GM12878 (cell line): ENCODE measurements around the gene CCDC150. TPM values are rescaled to one million over a fixed set of nuclear protein-coding genes. Genes with fewer than 3 reads are reported as not detected.

Experiments
- ATAC-seq: fragments of 200-7000 bp; cut with Tn5 transposase; 3 replicates; pipeline ENCODE4 v1.9.1; 2020; ENCODE audit warnings: mild to moderate bottlenecking, moderate library complexity
- BruUV-seq: library from RNA; stranded (reverse); fragments of 400-500 nt; replicated peaks from 2 replicates; lab custom pipeline; 2021; lab: Mats Ljungman, UMichigan
- CTCF ChIA-PET: fragments of 300-600 bp; sonication (Branson Sonifier 250); formaldehyde crosslinking; extraction: SDS; loops from one replicate; lab custom pipeline; 2021; ENCODE audit warnings: inconsistent platforms; lab: Yijun Ruan, JAX
- POLR2A ChIA-PET: fragments of 350-600 bp; formaldehyde crosslinking; extraction: SDS; loops from one replicate; lab custom pipeline; 2021; ENCODE audit warnings: inconsistent platforms; lab: Charles Lee
- RAD21 ChIA-PET: fragments of 300-600 bp; sonication (Branson Sonifier 250); formaldehyde crosslinking; loops from one replicate; lab custom pipeline; 2023; ENCODE audit warnings: antibody characterized with exemption; ENCODE audit not compliant: unreplicated experiment; lab: Charles Lee
- SMC1A ChIA-PET: fragments of 300-600 bp; sonication (Branson Sonifier 250); formaldehyde crosslinking; loops from one replicate; lab custom pipeline; 2023; ENCODE audit not compliant: unreplicated experiment, uncharacterized antibody; lab: Charles Lee
- DNase-seq: peaks from one replicate; pipeline ENCODE4 v3.0.0-alpha.2; 2011; ENCODE audit warnings: low read depth, low spot score
- FAIRE-seq: peaks from 3 replicates; lab custom pipeline; 2011; peaks lifted over from hg19 to GRCh38; lab: Jason Lieb, UNC
- H2AFZ ChIP-seq: 2 replicates; pipeline ENCODE4 v1.6.0; 2011; ENCODE audit warnings: low read depth, low read length, control low read depth; ENCODE audit not compliant: control insufficient read depth
- H3K27ac ChIP-seq: 2 replicates; pipeline ENCODE4 v1.5.1; 2011; ENCODE audit warnings: control low read depth; ENCODE audit not compliant: control insufficient read depth, insufficient read depth
- H3K27me3 ChIP-seq, 2 experiments: replicated peaks in 1 of 2; 2 replicates each; pipeline versions ENCODE4 v1.6.0 to v1.6.1; 2011; ENCODE audit warnings: low read length in 1 of 2; ENCODE audit not compliant: control insufficient read depth in 2 of 2, insufficient read depth in 2 of 2
- H3K36me3 ChIP-seq, 2 experiments: 2 replicates each; pipeline ENCODE4 v1.5.1; 2011; ENCODE audit warnings: low read length in 1 of 2; ENCODE audit not compliant: control insufficient read depth in 2 of 2, insufficient read depth in 2 of 2
- H3K4me1 ChIP-seq: 2 replicates; pipeline ENCODE4 v1.6.1; 2011; ENCODE audit warnings: mild to moderate bottlenecking, low read length, moderate library complexity, mixed read lengths; ENCODE audit not compliant: control insufficient read depth, insufficient read depth
- H3K4me2 ChIP-seq: 2 replicates; pipeline ENCODE4 v1.6.0; 2011; ENCODE audit warnings: control low read depth; ENCODE audit not compliant: control insufficient read depth, insufficient read depth
- H3K4me3 ChIP-seq: fragments of 200-600 bp; sonication (generic); 2 replicates; pipeline ENCODE4 v1.5.1; 2016
- H3K79me2 ChIP-seq: 2 replicates; pipeline ENCODE4 v1.6.0; 2011; ENCODE audit warnings: low read length; ENCODE audit not compliant: control insufficient read depth, insufficient read depth
- H3K9ac ChIP-seq: 2 replicates; pipeline ENCODE4 v1.8.0; 2011; ENCODE audit warnings: low read length, control low read depth, mixed read lengths; ENCODE audit not compliant: control insufficient read depth, insufficient read depth
- H3K9me3 ChIP-seq: replicated peaks from 3 replicates; pipeline ENCODE4 v1.5.1; 2011; ENCODE audit warnings: mild to moderate bottlenecking, low read length; ENCODE audit not compliant: control insufficient read depth, insufficient read depth
- H4K20me1 ChIP-seq: 2 replicates; pipeline ENCODE4 v1.6.0; 2011; ENCODE audit not compliant: control insufficient read depth, insufficient read depth
- RAD21 ChIP-seq: IDR thresholded peaks from 2 replicates; pipeline ENCODE4 v1.6.1; 2011; ENCODE audit warnings: mild to moderate bottlenecking, low read depth, low read length, moderate library complexity; ENCODE audit not compliant: insufficient read depth
- SMAD1 ChIP-seq: fragments of 450-650 bp; IDR thresholded peaks from 2 replicates; pipeline ENCODE4 v1.6.1; 2018; ENCODE audit warnings: mild to moderate bottlenecking, low read depth; ENCODE audit not compliant: partially characterized antibody
- SMAD5 ChIP-seq: IDR thresholded peaks from 2 replicates; pipeline ENCODE4 v1.6.1; 2016; ENCODE audit warnings: antibody characterized with exemption, low read depth
- SMARCA5 ChIP-seq: fragments of 450-650 bp; IDR thresholded peaks from 2 replicates; pipeline ENCODE4 v1.6.1; 2017; ENCODE audit warnings: mild to moderate bottlenecking
- SPI1 ChIP-seq: IDR thresholded peaks from 2 replicates; pipeline ENCODE4 v1.6.1; 2011; ENCODE audit warnings: low read depth, mild to moderate bottlenecking, low read length, moderate library complexity, borderline replicate concordance; ENCODE audit not compliant: insufficient read depth
- WGBS: methylation state at CpG from one replicate; pipeline ENCODE4 v1.1.6; 2016; ENCODE audit warnings: low lambda C conversion rate; ENCODE audit not compliant: insufficient replicate concordance, insufficient coverage; ENCODE audit errors: missing lambda C conversion rate; 5-methylcytosine and 5-hydroxymethylcytosine counted together
- in situ Hi-C: fragments of 300-500 bp; cut with MboI; formaldehyde crosslinking; loops from 9 replicates; pipeline ENCODE4 v1.14.3; 2018; ENCODE audit warnings: mixed read lengths
- intact Hi-C: fragments of 100-400 bp; cut with micrococcal nuclease; formaldehyde crosslinking; loops from one replicate; pipeline ENCODE4 v1.14.2; 2022; ENCODE audit not compliant: unreplicated experiment
- polyA plus RNA-seq, 11 experiments: library from polyadenylated mRNA; depleted of rRNA in 4 of 11; unstranded in 6 of 11; stranded (reverse) in 5 of 11; fragments of >200 nt; fragmentation: Nextera tagmentation in 4 of 11; fragmentation: Illumina TruSeq in 1 of 11; extraction: Ambion mirVana in 4 of 11; extraction: Trizol in 1 of 11; gene quantifications; 1 replicate in 1 of 11; 2 replicates in 10 of 11; pipeline versions ENCODE4 v1.2.1 to v1.2.3, GENCODE V29; 2011 to 2016; ENCODE audit warnings: inconsistent platforms in 2 of 11, missing spikeins in 2 of 11, low read depth in 1 of 11
- total RNA-seq, 4 experiments: library from RNA; depleted of rRNA in 3 of 4; stranded (reverse); fragments of >200 nt in 3 of 4; fragmentation: Illumina TruSeq in 1 of 4; extraction: Trizol in 1 of 4; gene quantifications; 2 replicates each; pipeline versions ENCODE4 v1.2.1 to v1.2.3, GENCODE V29; 2013 to 2021
- TF ChIP-seq, protein P1 (sequence below): IDR thresholded peaks from 2 replicates; pipeline ENCODE4 v1.6.1; 2011; ENCODE audit warnings: mild to moderate bottlenecking, low read depth, low read length, moderate library complexity; ENCODE audit not compliant: insufficient replicate concordance
- TF ChIP-seq, protein P2 (sequence below): fragments of 450-650 bp; IDR thresholded peaks from 2 replicates; pipeline ENCODE4 v1.6.1; 2018; ENCODE audit warnings: borderline replicate concordance, mild to moderate bottlenecking; ENCODE audit not compliant: partially characterized antibody

CCDC150 gene
- total and polyA plus RNA-seq, 10 of the 15 experiments (the other 5 are each of a cell fraction or from before 2014, with no cell fraction given), result 11.6 to 27.7 (median 19.6) TPM

DNA sequence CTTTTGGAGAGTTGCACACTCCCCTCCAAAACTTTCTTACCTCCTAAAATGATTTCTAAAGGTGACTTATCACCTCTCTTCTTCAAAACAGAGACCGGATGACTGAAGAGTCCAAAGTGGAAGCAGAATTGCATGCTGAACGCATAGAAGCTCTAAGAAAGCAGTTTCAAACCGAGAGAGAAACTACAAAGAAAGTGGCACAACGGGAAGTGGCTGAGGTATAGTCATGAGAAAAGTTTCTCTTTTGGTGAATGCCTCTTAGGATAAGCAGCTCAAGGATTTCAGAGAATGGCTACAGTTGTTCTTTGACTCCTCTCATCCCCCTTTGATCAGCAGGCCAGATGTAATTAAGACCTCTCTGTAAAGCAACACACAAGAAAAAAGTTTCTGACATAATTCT is 86.4 kb downstream of the CCDC150 start:
- no peak overlapping the region for H2AFZ ChIP-seq
- H3K79me2 ChIP-seq, result no peaks in the 10 kb centered on the region
- H4K20me1 ChIP-seq, result no peaks in the 10 kb centered on the region
- FAIRE-seq (no peak), ATAC-seq (no peak), DNase-seq (no peak)
- no TSS peak for BruUV-seq
- no peaks in the 10 kb centered on the region for H3K4me1 ChIP-seq
- H3K4me2 ChIP-seq, result no peak overlapping the region
- no peak overlapping the region for H3K9ac ChIP-seq
- in situ Hi-C loops (no loop called here), intact Hi-C loops (no loop called here)
- 98% methylated on average over 4 of the region's 4 CpGs for WGBS
- H3K27ac ChIP-seq, result no peak overlapping the region
- H3K27me3 ChIP-seq, result no peaks in the 10 kb centered on the region
- no peak overlapping the region for H3K4me3 ChIP-seq
- H3K36me3 ChIP-seq, result peaks cover 0 to 3% of the 10 kb centered on the region in 2 experiments; a peak in 3 of 4 replicates
- TF ChIP-seq SMAD1 (no peak), SMARCA5 (no peak), SPI1 (0 out of 2 replicates have a peak, but pooled peaks have one; percentile 20), SMAD5 (no peak), RAD21 (no peak)
- TF ChIP-seq, protein P1, sequence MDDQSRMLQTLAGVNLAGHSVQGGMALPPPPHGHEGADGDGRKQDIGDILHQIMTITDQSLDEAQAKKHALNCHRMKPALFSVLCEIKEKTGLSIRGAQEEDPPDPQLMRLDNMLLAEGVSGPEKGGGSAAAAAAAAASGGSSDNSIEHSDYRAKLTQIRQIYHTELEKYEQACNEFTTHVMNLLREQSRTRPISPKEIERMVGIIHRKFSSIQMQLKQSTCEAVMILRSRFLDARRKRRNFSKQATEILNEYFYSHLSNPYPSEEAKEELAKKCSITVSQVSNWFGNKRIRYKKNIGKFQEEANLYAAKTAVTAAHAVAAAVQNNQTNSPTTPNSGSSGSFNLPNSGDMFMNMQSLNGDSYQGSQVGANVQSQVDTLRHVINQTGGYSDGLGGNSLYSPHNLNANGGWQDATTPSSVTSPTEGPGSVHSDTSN, result no peak
- TF ChIP-seq, protein P2, sequence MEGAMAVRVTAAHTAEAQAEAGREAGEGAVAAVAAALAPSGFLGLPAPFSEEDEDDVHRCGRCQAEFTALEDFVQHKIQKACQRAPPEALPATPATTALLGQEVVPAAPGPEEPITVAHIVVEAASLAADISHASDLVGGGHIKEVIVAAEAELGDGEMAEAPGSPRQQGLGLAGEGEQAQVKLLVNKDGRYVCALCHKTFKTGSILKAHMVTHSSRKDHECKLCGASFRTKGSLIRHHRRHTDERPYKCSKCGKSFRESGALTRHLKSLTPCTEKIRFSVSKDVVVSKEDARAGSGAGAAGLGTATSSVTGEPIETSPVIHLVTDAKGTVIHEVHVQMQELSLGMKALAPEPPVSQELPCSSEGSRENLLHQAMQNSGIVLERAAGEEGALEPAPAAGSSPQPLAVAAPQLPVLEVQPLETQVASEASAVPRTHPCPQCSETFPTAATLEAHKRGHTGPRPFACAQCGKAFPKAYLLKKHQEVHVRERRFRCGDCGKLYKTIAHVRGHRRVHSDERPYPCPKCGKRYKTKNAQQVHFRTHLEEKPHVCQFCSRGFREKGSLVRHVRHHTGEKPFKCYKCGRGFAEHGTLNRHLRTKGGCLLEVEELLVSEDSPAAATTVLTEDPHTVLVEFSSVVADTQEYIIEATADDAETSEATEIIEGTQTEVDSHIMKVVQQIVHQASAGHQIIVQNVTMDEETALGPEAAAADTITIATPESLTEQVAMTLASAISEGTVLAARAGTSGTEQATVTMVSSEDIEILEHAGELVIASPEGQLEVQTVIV, result no peak
- ChIA-PET RAD21 (no interaction called here), SMC1A (interaction anchor here (0.9 kb wide), 1 partner anchor 87 kb away, joined by 3 read pairs; no protein-coding TSS in a partner anchor), CTCF (no interaction called here), POLR2A (no interaction called here)
- H3K9me3 ChIP-seq, result no peaks in the 10 kb centered on the region
